Epithelial cell of esophagus (primary cell): ENCODE results near the gene MIS12.

ENCODE experiments used
- DNase-seq: peaks from one replicate; pipeline ENCODE4 v3.0.0; 2010; ENCODE audit warnings: low read depth
- H3K4me3 ChIP-seq: 2 replicates; pipeline ENCODE4 v1.5.1; 2011; ENCODE audit warnings: mild to moderate bottlenecking, low read length, control low read depth
- CTCF ChIP-seq: IDR thresholded peaks from 2 replicates; pipeline ENCODE4 v1.5.1; 2011; ENCODE audit warnings: low read depth, mild to moderate bottlenecking, low read length, control low read depth, inconsistent platforms; ENCODE audit not compliant: insufficient read depth; ENCODE audit errors: missing control alignments

The MIS12 gene

DNA sequence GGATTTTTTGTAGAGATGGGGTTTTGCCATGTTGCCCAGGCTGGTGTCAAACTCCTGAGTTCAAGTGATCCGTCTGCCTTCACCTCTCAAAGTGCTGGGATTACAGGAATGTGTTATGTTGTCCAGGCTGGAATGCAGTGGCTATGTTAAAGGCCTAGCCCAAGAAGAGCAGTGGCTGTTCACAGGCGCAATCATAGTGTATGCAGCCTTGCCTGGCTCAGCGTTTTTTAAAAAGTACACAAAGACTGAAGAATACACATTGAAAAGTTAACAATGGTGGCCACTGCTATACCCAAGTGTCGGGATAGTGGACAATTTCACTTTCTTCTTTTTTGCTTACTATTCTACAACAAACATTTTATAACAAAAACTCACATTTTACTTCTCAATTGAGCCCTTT is 7.4 kb upstream of the MIS12 start:
- H3K4me3 ChIP-seq, result no peak overlapping the region
- TF ChIP-seq CTCF, result no peak
- DNase-seq, result no peak

- H3K4me3 ChIP-seq, result no peak overlapping the region
- TF ChIP-seq CTCF, result no peak
- DNase-seq, result no peak
Observed at GRCh38 chr17:5480962-5481361, 5.4 kb upstream of the MIS12 start.

DNA sequence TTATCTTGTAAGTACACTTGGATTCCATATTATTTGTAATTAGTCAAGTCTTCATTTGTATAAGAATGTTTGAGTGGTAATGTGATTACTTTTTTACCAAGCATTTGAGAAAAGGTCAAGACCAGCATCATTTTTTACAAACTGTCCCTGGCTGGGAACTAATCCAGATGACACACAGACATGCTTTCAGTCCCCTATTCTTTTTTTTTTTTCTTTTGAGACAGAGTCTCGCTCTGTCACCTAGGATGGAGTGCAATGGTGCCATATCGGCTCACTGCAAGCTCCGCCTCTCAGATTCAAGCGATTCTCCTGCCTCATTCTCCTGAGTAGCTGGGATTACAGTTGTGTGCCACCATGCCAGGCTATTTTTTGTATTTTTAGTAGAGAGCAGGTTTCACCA is 4.9 kb upstream of the MIS12 start:
- H3K4me3 ChIP-seq, result no peak overlapping the region
- no peak for DNase-seq
- no peak for TF ChIP-seq CTCF

- TF ChIP-seq CTCF, result no peak
- peak; percentile 20 for DNase-seq
- H3K4me3 ChIP-seq, result peak within 1 kb of the TSS; percentile 99
Observed at GRCh38 chr17:5485270-5486205, 828 bp upstream of the MIS12 start, which contains the start of gene DERL2. DERL2 (minus strand) TSS chr17:5486178; CDS start chr17:5486161, 17 bp downstream.

- DNase-seq, result no peak
- H3K4me3 ChIP-seq, result no peak overlapping the region
- TF ChIP-seq CTCF, result no peak
Observed at GRCh38 chr17:5488752-5489151, 2.4 kb downstream of the MIS12 start.

DNA sequence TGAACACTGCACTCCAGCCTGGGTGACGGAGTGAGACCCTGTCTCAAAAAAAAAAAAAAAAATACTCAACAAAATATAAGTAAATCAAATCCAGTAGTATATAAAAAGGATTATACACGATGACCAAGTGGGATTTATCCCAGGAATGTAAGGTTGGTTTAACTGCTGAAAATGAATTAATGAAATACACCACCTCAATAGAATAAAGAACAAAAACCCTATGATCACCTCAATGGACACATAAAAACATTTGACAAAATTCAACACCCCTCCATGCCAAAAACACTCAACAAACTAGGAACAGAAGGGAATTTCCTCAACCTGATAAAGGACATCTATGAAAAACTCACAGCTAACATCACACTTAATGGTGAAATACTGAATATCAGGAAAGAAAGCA is 6.6 kb downstream of the MIS12 start:
- DNase-seq, result no peak
- no peak for TF ChIP-seq CTCF

GRCh38 chr17:5499476-5500231 is 13.3 kb downstream of the MIS12 start:
- no peak for TF ChIP-seq CTCF
- H3K4me3 ChIP-seq, result no peak overlapping the region

More for the DNA sequence above, 6.6 kb downstream of the MIS12 start:
- no peak overlapping the region for H3K4me3 ChIP-seq

More at GRCh38 chr17:5499476-5500231, 13.3 kb downstream of the MIS12 start:
- no peak for DNase-seq
